GM06990 (cell line): ENCODE measurements around the gene ARHGEF10L.

Experiments used
- DNase-seq: peaks from one replicate; pipeline ENCODE4 v3.0.0-alpha.2; 2011; ENCODE audit not compliant: insufficient read length; ENCODE audit errors: extremely low read depth
- H3K27me3 ChIP-seq: replicated peaks from 2 replicates; pipeline ENCODE4 v1.6.0; 2011; ENCODE audit warnings: low read length; ENCODE audit not compliant: control insufficient read depth, insufficient read depth
- H3K36me3 ChIP-seq: 2 replicates; pipeline ENCODE4 v1.5.1; 2011; ENCODE audit warnings: low read length; ENCODE audit not compliant: control insufficient read depth, insufficient read depth
- H3K4me3 ChIP-seq: replicated peaks from 2 replicates; pipeline ENCODE4 v1.5.1; 2011; ENCODE audit warnings: low read depth, mild to moderate bottlenecking, control low read depth, low read length
- CTCF ChIP-seq: IDR thresholded peaks from 2 replicates; pipeline ENCODE4 v1.5.1; 2011; ENCODE audit warnings: low read length, control low read depth, mild to moderate bottlenecking, inconsistent platforms; ENCODE audit not compliant: insufficient read depth, poor library complexity, severe bottlenecking

ARHGEF10L gene

DNA sequence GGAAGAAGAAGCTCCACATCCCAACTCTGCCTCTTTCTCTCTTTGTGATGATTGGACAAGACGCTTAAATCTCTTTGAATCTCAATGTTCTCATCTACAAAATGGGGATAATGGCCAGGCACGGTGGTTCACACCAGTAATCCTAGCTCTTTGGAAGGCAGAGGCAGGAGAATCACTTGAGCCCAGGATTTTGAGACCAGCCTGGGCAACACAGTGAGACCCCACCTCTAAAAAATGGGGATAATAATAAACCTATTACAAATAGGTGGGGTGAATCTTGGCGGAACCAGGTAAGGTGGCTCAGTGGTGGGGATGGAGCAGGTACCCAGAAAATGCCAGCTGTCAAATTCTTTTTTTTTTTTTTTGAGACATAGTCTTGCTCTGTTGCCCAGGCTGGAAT, 29.4 kb upstream of the ARHGEF10L start:
- Histone ChIP-seq H3K36me3 (no peaks in the 10 kb centered on the region), H3K27me3 (no peaks in the 10 kb centered on the region), H3K4me3 (no peak overlapping the region)
- DNase-seq, result no peak
- TF ChIP-seq CTCF, result no peak

DNA sequence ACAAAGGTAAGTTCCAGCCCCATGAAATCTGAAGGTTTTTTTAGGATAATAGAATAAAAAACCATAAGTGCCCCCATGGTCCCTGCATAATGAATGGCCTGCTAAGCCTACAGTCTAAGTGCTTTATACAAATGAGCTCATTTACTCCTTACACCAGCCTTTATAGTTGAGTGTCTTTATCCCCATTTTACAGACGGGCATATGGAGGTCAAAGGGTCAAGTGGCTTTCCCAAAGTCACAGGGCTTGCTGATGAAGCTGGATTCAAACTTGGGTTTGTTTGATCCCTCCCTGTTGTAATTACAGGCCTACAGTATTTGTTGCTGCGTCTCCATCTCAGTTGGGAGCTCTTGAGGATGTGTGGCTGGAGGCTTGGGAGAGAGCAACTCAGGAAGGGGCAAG, 28.3 kb upstream of the ARHGEF10L start:
- Histone ChIP-seq H3K27me3 (no peaks in the 10 kb centered on the region), H3K36me3 (no peaks in the 10 kb centered on the region), H3K4me3 (no peak overlapping the region)
- TF ChIP-seq CTCF, result no peak
- DNase-seq, result no peak

DNA sequence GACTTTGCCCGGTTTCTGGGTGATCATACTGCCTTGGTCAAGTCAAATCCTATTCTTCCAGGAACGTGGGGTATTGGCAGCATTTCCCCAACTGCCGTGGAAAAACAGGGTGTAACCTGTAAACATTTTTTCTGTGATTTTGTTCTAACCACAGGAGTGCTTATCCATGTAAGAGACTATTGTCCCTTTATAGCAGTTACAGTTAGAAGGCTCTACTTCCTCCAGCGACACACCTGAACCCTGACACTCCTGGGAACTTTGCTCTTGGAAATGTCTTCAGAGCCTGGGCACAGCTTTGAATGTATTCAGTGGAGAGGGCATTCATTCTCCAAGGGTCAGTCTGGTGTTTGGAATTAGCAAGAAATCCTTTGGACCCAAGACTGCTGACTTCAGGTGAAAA, 26.4 kb upstream of the ARHGEF10L start:
- Histone ChIP-seq H3K27me3 (no peaks in the 10 kb centered on the region), H3K4me3 (no peak overlapping the region), H3K36me3 (no peaks in the 10 kb centered on the region)
- DNase-seq, result no peak
- TF ChIP-seq CTCF, result no peak

- TF ChIP-seq CTCF, result no peak
- Histone ChIP-seq H3K4me3 (no peak overlapping the region), H3K27me3 (no peaks in the 10 kb centered on the region), H3K36me3 (no peaks in the 10 kb centered on the region)
- DNase-seq, result no peak
These were observed 24.7 kb upstream of the ARHGEF10L start for GRCh38 chr1:17514776-17515175.

GRCh38 chr1:17515902-17516301, 23.6 kb upstream of the ARHGEF10L start:
- no peak overlapping the region for H3K4me3 ChIP-seq
- no peaks in the 10 kb centered on the region for H3K36me3 ChIP-seq
- no peaks in the 10 kb centered on the region for H3K27me3 ChIP-seq
- DNase-seq, result no peak
- no peak for TF ChIP-seq CTCF

- H3K4me3 ChIP-seq, result no peak overlapping the region
- DNase-seq, result no peak
- TF ChIP-seq CTCF, result no peak
- H3K27me3 ChIP-seq, result no peaks in the 10 kb centered on the region; the same call in 1 of the 2 replicates
- no peaks in the 10 kb centered on the region for H3K36me3 ChIP-seq
These were observed 22.9 kb upstream of the ARHGEF10L start for GRCh38 chr1:17516303-17517214.
